ENCODE data around the gene VSTM5.
"Not testable (repeated sequence)": the region's sequence is repeated elsewhere in the genome, so short reads cannot be mapped to it uniquely, and the experiment has no call there.

The VSTM5 gene, protein sequence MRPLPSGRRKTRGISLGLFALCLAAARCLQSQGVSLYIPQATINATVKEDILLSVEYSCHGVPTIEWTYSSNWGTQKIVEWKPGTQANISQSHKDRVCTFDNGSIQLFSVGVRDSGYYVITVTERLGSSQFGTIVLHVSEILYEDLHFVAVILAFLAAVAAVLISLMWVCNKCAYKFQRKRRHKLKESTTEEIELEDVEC

DNA sequence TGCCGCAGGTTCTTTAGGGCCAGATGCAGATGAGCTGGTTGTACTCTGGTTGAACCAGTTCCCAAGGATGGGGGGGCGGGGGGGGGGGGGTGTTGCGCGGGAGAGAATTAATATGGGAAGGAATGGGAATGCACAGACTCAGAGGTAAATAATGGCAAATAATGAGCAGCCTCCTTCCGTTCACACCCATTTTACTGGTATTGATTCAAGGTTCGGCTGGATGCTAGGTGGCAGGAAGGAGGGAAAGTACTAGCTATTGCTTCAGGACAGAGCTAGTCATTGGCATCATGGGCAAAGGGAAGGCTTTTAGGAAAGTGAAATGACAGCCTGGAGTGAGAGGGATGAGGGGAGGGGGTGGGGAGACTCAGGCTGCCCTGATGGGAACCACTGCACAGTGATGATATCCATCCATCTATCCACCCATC is at the start of gene VSTM5:
Gene VSTM5, minus strand, starts transcription at position 25 of the 425 bp plus-strand sequence. CDS start 116 bp downstream, outside the sequence.
- DNase-seq = peak; percentile 40

DNA sequence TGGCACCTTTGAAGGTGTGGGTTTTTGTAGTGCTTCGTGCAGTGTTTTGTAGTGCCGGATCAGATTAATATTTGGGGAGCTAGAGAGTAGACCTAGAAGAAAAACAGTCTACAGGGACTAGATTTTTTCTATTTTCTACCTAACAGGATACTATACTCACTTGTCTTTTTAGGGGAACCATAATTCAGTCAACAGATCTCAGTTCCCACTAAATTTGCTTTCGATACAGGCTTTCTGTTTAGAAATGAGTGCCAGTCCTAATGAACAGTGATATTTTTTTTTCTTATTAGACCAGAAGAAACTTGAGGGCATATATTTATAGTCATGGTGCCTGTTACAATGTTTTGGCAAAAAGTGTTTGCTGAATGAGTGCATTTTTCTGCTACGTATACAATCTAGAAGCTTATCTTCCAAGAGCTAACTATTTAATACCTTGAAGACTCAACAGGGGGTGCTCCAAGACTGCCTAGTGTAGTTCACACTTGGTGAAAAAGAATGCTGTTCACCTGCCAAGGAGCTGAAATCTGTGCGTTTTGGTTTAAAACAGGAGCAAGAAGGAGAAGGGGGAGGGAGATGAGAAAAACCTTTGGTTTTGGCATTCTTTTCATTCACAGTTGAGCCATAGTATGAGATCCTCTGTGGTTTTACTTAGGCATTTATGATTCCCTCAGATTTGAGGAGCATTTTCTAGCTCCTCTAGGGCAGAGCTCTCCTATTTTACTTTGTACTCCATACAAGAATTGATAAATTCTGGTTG is 44.9 kb upstream of the VSTM5 start:
- peak; percentile 33 for DNase-seq

DNA sequence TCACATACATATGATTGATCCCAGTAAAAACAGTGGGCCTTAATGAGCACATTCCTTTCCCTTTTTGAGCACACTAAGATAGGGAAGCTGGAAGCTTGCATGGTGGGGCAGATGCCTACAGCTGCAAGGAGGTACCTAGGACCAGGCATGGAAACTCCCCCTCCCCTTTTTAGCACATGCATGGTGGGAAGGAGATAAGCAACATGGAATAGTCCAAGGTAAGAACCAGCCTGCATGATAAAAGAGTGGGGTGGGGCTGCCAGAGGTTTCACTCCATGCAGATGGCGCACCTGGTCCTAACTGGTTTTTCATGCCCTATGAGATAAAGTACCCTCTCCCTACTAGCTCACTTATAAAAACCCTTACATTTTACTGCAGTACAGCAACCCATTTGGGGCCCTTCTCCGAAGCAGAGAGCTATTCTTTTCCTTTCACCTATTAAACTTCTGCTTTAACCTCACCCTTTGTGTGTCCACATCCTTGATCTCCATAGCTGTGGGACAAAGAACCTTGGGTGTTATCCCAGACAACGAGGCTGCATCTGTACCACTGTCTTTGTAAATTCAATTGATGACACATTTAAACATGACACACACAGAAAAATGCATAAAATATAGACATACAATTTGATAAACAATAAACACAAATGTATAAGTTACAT is 40.1 kb upstream of the VSTM5 start:
- no peak for DNase-seq

DNA sequence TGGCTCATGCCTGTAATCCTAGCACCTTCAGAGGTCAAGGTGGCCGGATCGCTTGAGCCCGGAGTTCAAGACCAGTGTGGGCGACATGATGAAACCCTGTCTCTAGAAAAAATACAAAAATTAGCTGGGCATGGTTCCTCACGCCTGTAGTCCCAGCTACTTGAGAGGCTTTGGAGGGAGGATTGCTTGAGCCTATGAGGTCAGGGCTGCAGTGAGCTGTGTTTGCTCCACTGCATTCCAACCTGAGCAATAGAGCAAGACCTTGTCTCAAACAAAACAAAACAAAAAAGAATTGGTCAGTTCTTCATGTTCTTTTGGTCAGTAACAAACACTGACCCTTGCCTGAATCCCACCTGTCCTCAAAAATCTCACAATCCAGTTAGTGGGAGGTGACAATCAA is 36.7 kb upstream of the VSTM5 start:
- no peak for DNase-seq

DNA sequence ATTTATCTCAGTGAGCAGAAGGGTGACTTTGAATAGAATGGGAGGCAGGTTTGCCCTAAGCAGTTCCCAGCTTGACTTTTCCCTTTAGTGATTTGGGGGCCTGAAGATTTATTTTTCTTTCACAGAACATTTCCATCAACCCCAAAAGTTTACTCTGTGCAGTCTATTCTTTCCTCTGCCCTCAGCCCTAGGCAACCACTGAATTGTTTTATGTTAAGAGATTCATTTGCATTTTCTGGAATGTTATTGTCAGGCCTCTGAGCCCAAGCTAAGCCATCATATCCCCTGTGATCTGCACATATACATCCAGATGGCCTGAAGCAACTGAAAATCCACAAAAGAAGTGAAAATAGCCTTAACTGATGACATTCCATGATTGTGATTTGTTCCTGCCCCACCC is 28.7 kb upstream of the VSTM5 start:
- DNase-seq = not testable (repeated sequence)

DNA sequence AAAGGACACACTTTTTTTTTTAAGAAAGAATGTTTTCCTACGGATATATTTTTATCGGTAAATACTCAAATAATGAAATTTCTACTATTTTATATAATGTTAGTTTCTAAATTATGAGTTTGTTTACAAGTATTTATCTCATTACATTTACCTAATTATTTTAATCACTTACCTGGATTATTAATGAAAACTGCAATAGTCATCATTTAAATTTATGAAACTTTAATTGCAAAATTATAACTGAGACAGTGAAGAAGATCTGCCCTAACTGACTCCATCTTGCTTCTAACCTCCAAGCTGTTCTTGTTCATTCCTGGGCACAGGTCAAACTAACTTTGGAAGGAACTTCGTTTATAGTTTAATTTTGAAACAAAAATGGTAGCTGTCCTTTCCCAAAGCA is 25.2 kb upstream of the VSTM5 start:
- no peak for DNase-seq

DNA sequence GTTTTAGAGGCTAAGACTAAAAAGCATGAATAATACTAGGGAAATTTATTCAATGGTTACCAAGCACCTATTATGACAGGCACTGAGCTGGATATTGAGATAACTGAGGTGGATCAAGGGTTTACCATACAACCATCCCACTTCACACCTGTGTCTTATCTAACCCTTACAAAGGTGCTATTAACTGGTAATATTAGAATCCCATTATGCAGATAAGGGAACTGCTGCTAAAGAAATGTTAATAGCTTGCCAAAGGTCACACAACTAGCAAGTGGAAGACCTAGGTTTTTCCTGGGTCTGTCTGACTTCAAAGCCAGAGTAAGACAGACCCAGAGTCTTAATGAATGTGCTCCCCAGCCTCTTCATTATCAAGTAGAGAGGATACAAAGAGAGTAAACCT is 21.1 kb upstream of the VSTM5 start:
- no peak for DNase-seq

DNA sequence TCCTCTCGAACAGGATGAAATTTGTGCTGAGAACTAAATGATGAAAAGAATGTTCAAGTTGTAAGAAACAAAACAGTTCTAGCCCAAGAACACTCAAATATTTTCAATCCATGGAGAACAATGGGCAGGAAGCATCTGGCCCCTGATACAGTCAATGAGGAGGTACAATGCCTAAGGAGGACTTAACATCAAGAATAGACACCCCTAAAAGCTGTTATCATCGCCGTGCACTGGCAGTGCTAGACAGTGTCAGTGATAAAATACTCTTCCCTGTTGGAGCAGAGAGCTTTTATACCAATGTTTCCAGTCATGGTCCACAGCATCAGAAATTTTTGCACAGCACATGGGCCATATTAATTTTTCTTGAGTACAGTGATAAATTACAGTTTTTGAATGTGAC is 20.2 kb upstream of the VSTM5 start:
- no peak for DNase-seq

DNA sequence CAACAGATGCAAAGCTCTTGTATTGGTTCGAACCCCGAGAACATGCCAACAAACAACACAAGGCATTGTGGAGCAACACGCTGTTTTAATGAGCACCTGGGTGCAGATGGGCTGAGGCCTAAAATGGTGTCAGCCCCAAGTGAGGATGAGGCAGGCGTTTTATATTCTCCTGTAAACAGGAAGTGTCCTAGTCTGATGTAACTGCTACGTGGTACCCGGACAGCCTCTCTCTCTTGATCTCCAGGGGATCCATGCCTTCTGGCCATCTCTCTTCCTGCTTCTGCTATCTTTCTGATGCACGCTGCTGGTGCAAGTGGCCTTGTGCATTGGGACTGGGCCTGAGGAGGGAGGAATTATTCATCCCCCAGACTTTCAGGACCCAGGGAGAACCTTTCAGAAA is 19.4 kb upstream of the VSTM5 start:
- DNase-seq = no peak

DNA sequence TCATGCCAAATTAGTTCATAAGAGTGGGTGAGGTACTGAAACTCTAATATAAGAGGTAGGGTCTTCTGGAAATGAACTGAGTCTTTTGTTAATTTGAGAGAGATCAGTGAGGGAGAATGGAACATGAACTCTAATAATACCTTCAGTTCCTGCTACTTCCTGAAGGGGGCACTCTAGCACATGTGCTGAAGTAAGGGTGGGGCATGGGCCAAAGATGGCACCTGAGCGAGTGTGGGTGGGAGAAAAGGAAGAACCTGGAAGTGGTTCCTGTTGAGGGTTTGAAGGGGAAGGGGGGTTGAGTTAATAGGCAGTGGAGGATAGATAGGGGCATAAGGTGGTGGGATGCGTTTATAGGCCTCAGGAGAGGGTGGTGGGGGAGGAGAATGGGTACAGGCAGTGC is 18.0 kb upstream of the VSTM5 start:
- DNase-seq = not testable (repeated sequence)

DNA sequence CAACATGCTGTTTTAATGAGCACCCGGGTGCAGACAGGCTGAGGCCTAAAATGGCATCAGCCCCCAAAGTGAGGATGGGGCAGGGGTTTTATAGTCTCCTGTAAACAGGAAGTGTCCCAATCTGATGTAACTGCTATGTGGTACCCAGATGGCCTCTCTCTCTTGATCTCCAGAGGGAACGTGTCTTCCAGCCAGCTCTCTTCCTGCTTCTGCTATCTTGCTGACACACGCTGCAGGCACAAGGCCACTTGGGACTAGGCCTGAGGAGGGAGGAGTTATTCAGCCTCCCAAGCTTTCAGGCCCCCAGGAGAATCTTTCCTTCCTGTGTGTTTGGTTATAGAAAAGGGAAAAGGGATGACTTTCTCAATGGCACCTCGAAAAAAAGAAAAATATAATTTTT is 11.4 kb upstream of the VSTM5 start:
- no peak for DNase-seq

DNA sequence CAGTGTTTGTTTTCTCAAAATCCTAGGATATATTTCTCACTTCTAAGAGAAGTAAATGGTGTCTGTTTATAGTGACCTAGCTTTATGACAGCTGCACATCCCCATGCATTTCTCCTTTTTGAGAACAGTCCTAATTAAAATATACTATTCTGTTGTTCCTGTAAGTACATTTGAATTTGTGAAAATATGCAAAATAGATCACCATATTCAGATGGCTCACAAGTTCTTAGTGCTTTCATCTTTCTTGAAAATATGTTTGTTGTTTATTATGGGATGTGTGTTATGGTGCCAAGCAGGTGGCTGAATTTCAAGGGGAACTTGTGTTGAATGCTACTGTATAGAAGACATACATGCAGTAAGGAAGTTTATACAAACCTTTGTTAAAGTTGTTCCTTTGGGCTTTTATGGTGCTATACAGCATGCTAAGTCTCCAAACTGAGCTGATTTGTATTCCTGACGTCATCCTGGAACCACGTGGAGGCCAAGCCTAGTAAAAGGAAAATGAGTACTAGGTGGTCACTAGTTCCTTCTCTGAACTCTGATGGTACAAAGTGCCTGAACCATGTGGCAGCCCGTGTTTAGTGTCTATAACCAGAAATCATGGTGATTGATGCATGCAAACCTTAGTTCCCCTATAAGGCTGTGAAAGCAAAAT is 7.8 kb upstream of the VSTM5 start:
- no peak for DNase-seq

DNA sequence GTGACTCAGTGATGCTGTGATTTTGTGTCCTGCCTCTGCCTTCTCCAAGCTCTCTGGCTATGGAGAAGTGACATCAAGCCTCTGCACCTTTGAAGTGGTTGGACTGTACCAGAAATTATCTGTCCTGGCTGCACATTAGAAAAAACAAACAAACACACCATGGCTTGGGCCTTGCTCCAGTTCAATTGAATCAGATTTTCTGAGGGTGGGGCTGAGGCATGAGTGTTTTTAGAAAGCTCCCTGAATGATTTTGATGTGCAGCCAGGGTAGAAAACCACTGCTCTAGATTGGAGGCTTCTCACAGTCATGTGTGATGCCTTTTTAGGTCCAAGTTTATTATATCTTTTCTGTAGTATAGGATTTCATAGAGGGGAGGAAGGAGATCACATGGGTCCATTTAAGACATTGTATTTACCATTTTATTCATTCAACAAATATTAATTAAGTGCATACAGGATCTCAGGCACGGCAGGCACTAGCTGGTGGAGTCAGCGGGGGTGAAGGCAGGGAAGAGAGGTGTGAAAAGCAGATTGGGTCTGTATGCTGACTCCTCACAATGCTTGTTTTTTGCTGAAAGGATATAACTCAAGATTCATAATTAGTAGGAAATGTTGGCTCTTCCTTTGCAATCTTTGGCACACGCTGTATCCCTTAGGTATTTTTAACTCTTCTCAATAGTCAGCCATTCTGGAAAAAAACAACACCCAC is 7.1 kb upstream of the VSTM5 start:
- DNase-seq = peak; percentile 17

DNA sequence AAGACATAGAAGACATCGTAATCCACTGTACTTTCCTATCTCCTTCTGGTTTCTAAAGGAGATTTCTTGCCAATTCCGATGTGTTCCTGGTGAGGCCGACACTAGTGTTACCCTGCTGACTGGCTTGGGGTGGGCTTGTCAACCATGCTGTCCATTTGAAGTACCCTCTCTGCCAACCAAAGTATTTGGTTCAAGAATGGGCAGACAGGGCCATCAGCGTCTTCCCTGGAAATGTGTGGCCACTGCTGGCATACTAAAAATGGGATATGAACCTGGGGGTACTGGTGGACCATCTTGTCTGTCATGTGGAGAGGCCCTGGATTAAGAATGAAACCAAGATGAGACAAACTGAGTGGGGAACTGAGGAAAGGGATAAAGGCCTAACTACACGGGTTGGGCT is 1.8 kb upstream of the VSTM5 start:
- DNase-seq = no peak

DNA sequence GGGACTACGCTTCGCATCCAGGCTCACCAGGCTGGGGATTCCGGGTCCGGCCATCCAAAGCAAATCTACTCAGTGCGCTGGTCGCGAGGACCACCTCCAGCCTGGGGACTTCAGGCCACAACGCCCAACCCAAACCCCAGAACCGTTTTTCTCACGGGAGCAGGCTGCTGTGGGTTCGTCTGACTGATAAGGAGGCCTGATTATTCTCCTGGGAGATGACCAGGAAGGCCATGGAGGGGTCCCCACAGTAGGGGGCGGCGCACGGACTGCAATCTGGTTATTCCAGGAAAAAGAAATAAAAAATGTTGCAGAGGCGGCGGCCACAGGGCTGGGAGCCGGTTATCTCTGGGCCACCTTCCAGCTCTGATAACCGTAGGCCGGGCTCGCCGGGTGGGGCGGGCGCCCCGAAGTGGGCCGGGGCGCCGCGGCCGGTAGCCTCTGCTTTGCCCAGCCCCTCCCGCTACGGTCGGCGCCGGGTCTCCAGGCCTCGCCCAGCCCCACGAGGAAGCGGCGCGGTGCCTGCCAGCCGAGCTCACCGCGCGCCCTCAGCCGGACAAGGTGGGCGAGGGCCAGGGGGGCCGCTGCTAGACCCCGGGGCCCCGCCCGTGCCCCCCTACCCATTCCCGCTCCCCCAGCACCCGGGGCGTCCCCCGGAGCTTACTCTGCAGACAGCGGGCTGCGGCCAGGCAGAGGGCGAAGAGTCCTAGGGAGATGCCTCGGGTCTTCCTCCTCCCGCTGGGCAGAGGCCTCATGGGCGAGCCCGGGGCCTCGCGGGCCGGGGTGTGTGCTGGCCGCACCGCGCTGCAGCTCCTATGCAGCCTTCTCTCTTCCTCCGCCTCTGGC is 446 bp downstream of the VSTM5 start:
- no peak for DNase-seq

DNA sequence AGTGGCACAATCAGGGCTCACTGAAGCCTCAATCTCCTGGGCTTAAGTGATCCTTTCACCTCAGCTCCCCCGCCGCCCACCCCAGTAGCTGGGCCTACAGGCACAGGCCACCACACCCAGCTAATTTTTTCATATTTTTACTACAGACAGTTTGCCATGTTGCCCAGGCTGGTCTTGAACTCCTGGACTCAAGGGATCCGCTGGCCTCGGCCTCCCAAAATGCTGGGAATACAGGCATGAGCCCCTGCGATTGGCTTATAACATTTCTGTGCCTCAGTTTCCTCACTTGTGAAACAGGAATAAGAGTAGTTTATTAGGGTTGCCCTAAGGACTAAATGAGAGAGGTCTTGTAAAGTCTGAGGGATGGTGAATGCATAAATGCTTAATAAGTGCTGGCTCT is 1.2 kb downstream of the VSTM5 start:
- no peak for DNase-seq

DNA sequence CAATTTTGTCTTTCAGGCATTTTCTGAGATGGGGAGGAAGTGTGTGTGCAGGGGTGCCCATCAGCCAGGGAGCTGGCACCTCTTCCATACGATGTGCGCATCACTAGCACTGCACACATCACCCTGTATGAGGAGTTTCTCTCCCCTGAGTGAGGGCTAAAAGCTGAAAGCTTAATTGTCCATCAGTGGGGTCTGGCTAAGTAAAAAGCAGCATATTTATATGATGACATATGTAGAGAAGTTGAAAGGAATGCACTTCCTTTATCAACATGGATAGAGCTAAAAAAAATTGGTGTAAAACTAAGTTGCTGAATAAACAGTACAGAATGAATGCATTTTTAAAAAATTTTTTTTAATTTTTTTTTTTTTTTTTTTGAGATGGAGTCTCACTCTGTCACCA is 4.0 kb downstream of the VSTM5 start:
- no peak for DNase-seq

DNA sequence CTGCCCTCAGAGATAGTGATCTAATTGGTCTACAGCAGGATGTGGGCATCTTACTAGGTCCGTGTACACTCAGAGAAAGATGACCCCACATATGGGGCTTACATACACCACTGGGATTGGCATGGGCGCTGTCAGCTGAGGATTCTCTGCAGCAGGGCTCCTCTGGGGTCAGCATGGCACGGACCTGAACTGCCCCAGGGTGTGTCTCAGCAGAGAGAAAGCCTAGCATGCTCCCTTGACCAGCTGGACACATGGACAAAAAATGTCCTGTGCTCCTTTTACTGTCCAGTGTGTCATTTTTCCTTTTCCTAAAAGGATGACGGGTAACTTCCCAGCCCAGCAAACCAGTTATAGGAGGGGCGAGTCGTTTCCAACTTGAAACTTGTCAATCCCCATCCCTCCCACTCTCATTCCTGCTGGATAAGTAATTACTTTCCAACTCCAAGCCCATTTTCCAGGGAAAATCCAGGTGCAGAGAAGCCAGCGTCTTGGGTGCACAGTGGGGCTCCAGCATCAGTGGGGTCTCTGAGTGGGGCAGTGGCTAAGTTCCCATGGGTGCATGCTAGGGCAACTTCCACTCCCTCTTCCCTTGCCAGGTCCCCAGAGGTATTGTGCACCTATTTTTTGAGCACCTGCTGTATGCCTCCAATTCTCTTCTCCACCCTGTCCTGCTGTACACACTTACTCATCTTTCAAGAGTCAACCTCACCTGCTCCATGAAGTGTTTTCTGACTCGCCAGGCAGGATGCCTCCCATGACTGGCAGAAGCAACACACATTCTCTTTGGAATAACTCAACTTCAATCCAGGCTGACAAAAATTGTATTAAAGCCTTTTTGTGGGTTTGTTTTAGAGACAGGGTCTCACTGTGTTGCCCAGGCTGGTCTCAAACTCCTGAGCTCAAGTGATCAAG is 5.0 kb downstream of the VSTM5 start:
- no peak for DNase-seq

DNA sequence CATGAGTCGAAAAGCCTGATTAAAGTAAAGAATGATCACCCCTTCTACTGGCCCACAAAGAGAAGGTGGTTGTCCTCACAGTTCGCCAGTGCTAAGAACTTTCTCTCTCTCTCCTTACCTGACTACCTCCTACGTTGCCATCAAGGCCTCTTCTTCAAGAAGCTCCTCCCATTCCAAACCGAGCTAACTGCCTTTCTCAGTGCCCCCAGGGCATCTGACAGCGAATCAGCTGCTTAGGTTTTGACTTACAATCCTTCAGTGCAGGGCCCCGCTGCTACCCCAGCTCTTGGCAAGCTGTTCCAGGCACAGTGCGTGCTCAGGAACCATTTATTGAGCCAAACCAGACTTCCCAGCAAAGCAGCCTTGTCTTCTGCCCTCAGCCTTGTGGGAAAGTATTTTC is 5.8 kb downstream of the VSTM5 start:
- DNase-seq = no peak

DNA sequence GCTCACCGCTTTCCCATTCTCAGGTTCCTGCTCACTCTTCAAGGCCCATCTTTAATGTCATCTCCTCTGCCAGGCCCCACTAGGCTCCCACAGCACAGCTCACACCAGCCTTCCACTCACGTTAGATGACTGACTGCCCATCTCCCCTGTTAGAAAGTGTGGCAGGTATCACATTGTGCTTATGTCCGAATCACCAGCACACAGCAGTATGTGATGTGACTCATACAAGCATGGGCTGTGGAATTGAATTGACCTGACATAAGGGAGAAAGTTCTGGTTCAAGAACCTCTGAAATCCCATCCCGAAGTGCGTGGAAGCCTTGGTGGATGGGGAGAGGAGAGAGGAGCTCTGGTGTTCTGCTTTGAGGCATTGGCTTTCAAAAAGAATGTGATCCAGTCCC is 6.5 kb downstream of the VSTM5 start:
- DNase-seq = no peak

DNA sequence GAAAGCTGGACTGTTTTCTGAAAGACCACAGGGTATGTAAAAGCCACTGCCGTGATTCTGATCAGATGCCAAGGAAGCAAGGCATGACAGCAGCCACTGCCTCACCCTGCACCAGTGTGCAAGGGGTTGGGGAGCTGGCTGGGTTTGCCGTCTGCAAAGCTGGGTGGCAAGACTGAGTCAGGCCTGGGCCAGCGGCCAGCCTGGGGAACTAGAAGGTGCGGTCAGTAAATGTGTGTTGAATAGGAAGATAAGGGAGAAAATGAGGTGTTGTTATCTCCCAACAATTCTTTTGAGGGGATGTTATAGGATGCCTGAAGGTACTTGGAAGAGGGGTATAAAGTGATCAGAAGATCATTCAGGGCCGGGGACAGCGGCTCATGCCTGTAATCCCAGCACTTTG is 8.0 kb downstream of the VSTM5 start:
- no peak for DNase-seq

Measured in DMS153 (cell line).